GM20000 (cell line): Measurements from ENCODE around the gene IGLL5.

Experiments
- DNase-seq: peaks from one replicate; pipeline ENCODE4 v3.0.0; 2012; ENCODE audit warnings: low spot score
- CTCF ChIP-seq: IDR thresholded peaks from 2 replicates; pipeline ENCODE4 v1.5.1; 2012; ENCODE audit warnings: mild to moderate bottlenecking, control low read depth; ENCODE audit errors: extremely low read depth, missing control alignments

Gene IGLL5

GRCh38 chr22:22865311-22866072, 22.1 kb upstream of the IGLL5 start:
- peak; percentile 50 for DNase-seq
- TF ChIP-seq CTCF = no peak

GRCh38 chr22:22866381-22867111, 21.1 kb upstream of the IGLL5 start:
- no peak for TF ChIP-seq CTCF
- DNase-seq = no peak

- no peak for TF ChIP-seq CTCF
- DNase-seq = no peak
Measured at GRCh38 chr22:22867996-22868715, 19.5 kb upstream of the IGLL5 start.

GRCh38 chr22:22870577-22871404, 16.8 kb upstream of the IGLL5 start:
- no peak for DNase-seq

GRCh38 chr22:22871536-22872278, 15.9 kb upstream of the IGLL5 start:
- no peak for DNase-seq
- TF ChIP-seq CTCF = no peak

More at GRCh38 chr22:22870577-22871404, 16.8 kb upstream of the IGLL5 start:
- TF ChIP-seq CTCF = peak; percentile 33
